Stimulated activated CD4-positive, alpha-beta T cell treated with anti-CD3 and anti-CD28 coated beads, Interleukin-1b, Interleukin-23, amount 100 ng/mL, for 48 hours (primary cell): ENCODE results near the gene DNAH1.
A peak's percentile ranks its signal among the peaks of the same experiment; 100 is the strongest.
"Not testable (repeated sequence)": the region's sequence is repeated elsewhere in the genome, so short reads cannot be mapped to it uniquely, and the experiment has no call there.

Experiments used
- DNase-seq: peaks from one replicate; pipeline ENCODE4 v3.0.0-alpha.2; 2020

The DNAH1 gene

GRCh38 chr3:52313774-52314188 is 2.3 kb upstream of the DNAH1 start:
- no peak for DNase-seq

GRCh38 chr3:52314489-52314888 is 1.6 kb upstream of the DNAH1 start:
- no peak for DNase-seq

- no peak for DNase-seq
Measured at GRCh38 chr3:52315006-52315405, 1.1 kb upstream of the DNAH1 start.

GRCh38 chr3:52317208-52318000 is 1.3 kb downstream of the DNAH1 start:
- DNase-seq, result peak; percentile 63

GRCh38 chr3:52318186-52318816 is 2.2 kb downstream of the DNAH1 start:
- no peak for DNase-seq

GRCh38 chr3:52319921-52320595 is 3.9 kb downstream of the DNAH1 start:
- DNase-seq, result no peak

- no peak for DNase-seq
Measured at GRCh38 chr3:52321481-52321880, 5.4 kb downstream of the DNAH1 start.

- no peak for DNase-seq
Measured at GRCh38 chr3:52322466-52322865, 6.3 kb downstream of the DNAH1 start.

- no peak for DNase-seq
Measured at GRCh38 chr3:52323526-52324295, 7.6 kb downstream of the DNAH1 start.

GRCh38 chr3:52324676-52325075 is 8.6 kb downstream of the DNAH1 start:
- no peak for DNase-seq

GRCh38 chr3:52325686-52326085 is 9.6 kb downstream of the DNAH1 start:
- no peak for DNase-seq

- no peak for DNase-seq
Measured at GRCh38 chr3:52326976-52327375, 10.9 kb downstream of the DNAH1 start.

GRCh38 chr3:52327486-52328290 is 11.6 kb downstream of the DNAH1 start:
- no peak for DNase-seq

GRCh38 chr3:52328536-52329080 is 12.5 kb downstream of the DNAH1 start:
- DNase-seq, result no peak

- DNase-seq, result no peak
Measured at GRCh38 chr3:52330194-52330805, 14.2 kb downstream of the DNAH1 start.

GRCh38 chr3:52331091-52331490 is 15.0 kb downstream of the DNAH1 start:
- DNase-seq, result no peak

GRCh38 chr3:52331906-52332305 is 15.8 kb downstream of the DNAH1 start:
- DNase-seq, result no peak

GRCh38 chr3:52333869-52334557 is 17.9 kb downstream of the DNAH1 start:
- DNase-seq, result no peak

- DNase-seq, result not testable (repeated sequence)
Measured at GRCh38 chr3:52338131-52338530, 22.0 kb downstream of the DNAH1 start.

- peak; percentile 13 for DNase-seq
Measured at GRCh38 chr3:52339612-52340011, 23.5 kb downstream of the DNAH1 start.

GRCh38 chr3:52341123-52341522 is 25.0 kb downstream of the DNAH1 start:
- no peak for DNase-seq
